Activated T-helper 17 cell treated with anti-CD3 and anti-CD28 coated beads, Interleukin-2, amount 50 U/mL, for 72 hours (primary cell): ENCODE data around the gene ZBTB21. TPM values are rescaled to one million over a fixed set of nuclear protein-coding genes. Genes with fewer than 3 reads are reported as not detected.
A peak's percentile ranks its signal among the peaks of the same experiment; 100 is the strongest.

ENCODE experiments used
- ATAC-seq: fragments of 150-1000 bp; cut with Tn5 transposase; replicated peaks from 2 replicates; pipeline ENCODE4 v1.10.0; 2021; ENCODE audit warnings: mild to moderate bottlenecking, moderate library complexity
- H3K27ac Mint-ChIP-seq: one replicate; pipeline ENCODE4 v1.8.0; 2022; ENCODE audit warnings: mixed read lengths
- H3K27me3 Mint-ChIP-seq: one replicate; pipeline ENCODE4 v1.8.0; 2022; ENCODE audit warnings: mixed read lengths
- H3K36me3 Mint-ChIP-seq: one replicate; pipeline ENCODE4 v1.8.0; 2022; ENCODE audit warnings: low read depth, mild to moderate bottlenecking, mixed read lengths
- H3K4me1 Mint-ChIP-seq: one replicate; pipeline ENCODE4 v1.8.0; 2022; ENCODE audit warnings: mixed read lengths
- H3K4me3 Mint-ChIP-seq: one replicate; pipeline ENCODE4 v1.8.0; 2022; ENCODE audit warnings: mild to moderate bottlenecking, mixed read lengths
- H3K9me3 Mint-ChIP-seq: one replicate; pipeline ENCODE4 v1.8.0; 2022; ENCODE audit warnings: mixed read lengths
- total RNA-seq, 2 donors: library from RNA; stranded (reverse); gene quantifications; one replicate each; pipeline ENCODE4 v1.2.3, GENCODE V29; 2022

ZBTB21 gene
- total RNA-seq, 2 donors from 2014 or later, result 18.5 to 37.2 TPM

DNA sequence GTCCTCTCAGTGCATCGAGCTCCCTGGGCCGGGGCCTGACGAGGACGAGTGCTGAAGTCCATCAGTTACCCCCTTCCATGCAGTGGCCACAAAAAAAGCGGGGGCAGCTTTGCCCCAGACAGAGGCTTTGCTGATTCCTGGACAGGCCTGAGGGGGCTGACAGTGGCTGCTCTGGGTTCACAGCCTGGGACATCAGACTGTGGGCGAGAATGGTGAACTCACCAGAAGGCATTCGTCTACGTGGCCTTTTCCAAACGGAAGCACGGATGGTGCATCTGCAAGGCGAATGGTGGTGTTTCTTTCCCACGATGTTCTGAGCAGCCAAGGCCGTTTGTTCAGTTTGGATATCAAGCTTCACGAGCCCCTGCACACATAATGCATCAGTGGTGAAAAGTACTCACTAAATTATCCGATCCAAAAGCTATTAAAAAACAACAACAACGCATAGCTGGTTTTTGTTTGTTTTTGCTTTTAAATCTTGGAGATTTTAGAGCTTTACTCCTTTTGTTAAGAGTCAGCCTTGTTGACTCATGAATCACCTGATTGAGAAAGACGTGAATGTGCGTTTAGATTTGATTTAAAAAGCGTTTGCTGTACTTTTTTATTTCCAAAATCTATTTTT, 6.3 kb upstream of the ZBTB21 start:
- no peaks in the 10 kb centered on the region for H3K4me1 Mint-ChIP-seq
- H3K9me3 Mint-ChIP-seq, result peaks cover 5% of the 10 kb centered on the region
- ATAC-seq, result no peak
- no peaks in the 10 kb centered on the region for H3K27me3 Mint-ChIP-seq
- no peak overlapping the region for H3K27ac Mint-ChIP-seq
- no peaks in the 10 kb centered on the region for H3K36me3 Mint-ChIP-seq
- H3K4me3 Mint-ChIP-seq, result no peak overlapping the region

DNA sequence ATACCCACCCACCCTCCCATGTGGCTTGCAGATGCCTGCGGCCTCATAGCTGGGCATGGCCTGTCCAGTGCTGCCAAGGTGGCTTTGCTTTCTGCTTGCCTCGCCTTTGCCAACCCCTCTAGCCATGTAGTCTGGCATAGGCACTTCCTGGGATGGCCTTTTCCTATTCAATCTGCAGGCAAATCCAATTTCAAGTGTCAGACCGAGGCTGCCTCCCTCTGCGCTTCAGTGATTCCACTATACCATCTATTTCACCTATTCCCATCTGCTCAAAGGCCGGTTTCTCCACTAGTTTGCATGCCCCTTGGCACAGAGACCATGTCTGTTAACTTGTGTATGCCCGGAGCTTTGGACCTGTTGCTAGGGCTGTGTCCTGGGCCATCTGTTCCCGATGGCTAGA, 3.8 kb upstream of the ZBTB21 start:
- ATAC-seq, result no peak
- H3K27ac Mint-ChIP-seq, result no peak overlapping the region
- H3K4me1 Mint-ChIP-seq, result peaks cover 3% of the 10 kb centered on the region
- H3K4me3 Mint-ChIP-seq, result no peak overlapping the region
- no peaks in the 10 kb centered on the region for H3K27me3 Mint-ChIP-seq
- peaks cover 5% of the 10 kb centered on the region for H3K9me3 Mint-ChIP-seq
- peaks cover 13% of the 10 kb centered on the region for H3K36me3 Mint-ChIP-seq

DNA sequence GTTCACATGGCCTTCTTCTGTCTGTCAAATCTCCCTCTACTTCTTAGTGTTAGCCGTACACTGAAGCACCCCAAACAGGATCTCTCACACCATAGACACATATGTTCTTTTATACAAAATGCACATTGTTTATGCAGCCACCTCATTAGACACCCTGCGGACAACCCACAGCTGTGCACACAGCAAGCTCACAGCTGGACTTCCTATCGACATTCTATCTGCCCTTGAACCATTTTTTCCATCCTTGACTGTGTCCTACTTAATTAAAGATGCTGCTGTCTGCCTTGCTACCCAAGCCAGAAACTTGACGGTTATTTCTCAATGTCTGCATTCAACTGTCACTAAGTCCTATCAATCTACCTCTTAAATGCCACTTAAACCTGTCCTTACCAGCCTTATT, 3.2 kb upstream of the ZBTB21 start:
- H3K4me1 Mint-ChIP-seq, result peaks cover 3% of the 10 kb centered on the region
- H3K27ac Mint-ChIP-seq, result peak overlapping the region; percentile 4
- H3K4me3 Mint-ChIP-seq, result no peak overlapping the region
- peaks cover 18% of the 10 kb centered on the region for H3K36me3 Mint-ChIP-seq
- no peak for ATAC-seq
- no peaks in the 10 kb centered on the region for H3K27me3 Mint-ChIP-seq
- H3K9me3 Mint-ChIP-seq, result peaks cover 5% of the 10 kb centered on the region

- ATAC-seq, result no peak
- H3K27ac Mint-ChIP-seq, result peak overlapping the region; percentile 4
- no peaks in the 10 kb centered on the region for H3K27me3 Mint-ChIP-seq
- peaks cover 23% of the 10 kb centered on the region for H3K36me3 Mint-ChIP-seq
- peaks cover 7% of the 10 kb centered on the region for H3K4me1 Mint-ChIP-seq
- peak overlapping the region; percentile 80 for H3K4me3 Mint-ChIP-seq
- peaks cover 5% of the 10 kb centered on the region for H3K9me3 Mint-ChIP-seq
Measured at GRCh38 chr21:42012763-42013329, 2.7 kb upstream of the ZBTB21 start.

GRCh38 chr21:42012344-42012743, 2.2 kb upstream of the ZBTB21 start:
- Mint-ChIP-seq H3K27ac (no peak overlapping the region), H3K4me3 (peak overlapping the region; percentile 80)

DNA sequence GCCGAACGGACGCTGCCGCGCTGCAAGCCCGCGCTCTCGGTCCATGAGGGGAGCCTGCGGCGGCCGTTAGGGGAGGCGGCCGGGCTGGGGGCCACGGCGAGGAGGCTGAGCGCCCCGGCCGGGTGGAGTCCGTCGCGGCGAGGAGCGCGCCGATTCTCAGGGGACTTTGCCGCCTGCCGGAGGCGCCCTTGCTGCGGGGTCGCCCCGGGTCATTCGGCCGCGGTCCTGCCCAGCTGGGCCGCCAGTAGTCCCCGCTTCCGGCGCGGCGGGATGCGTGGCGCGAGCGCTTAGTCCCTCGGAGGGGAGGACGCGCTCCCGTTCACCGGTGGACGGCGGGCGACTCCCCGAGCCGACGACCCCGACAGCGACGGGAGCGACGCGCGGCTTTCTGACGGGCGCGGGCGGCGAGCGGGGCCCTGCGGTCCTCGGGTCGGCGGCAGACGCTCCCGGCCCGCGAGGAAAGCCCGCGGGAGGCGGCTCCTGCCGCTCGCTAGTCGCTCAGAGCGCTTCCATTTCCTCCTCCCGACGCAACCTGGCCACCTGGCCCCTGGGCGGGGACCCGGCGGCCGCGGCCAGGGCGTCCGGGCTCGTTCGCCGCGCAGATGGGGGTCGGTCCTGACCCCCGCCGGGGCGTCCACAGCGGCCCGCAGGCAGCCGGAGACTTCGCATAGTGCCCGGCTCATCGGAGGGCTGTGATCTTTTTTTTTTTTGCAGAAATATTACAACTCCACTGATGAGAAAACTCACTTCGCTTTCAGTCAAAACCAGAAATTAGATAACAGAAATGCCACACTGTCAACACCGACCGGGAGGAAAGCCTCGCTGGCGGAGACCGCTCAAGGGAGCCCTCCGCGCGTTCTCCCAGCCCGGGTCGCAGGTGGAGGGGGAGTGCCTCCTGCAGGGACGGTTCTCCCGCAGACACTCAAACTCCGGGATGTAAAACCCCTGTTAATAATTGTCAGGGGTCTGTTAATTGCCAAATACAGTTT, 641 bp upstream of the ZBTB21 start:
- Mint-ChIP-seq H3K4me3 (peak overlapping the region; percentile 90), H3K36me3 (peaks cover 39% of the 10 kb centered on the region), H3K27ac (peak overlapping the region; percentile 99), H3K9me3 (peaks cover 5% of the 10 kb centered on the region), H3K27me3 (no peaks in the 10 kb centered on the region), H3K4me1 (peaks cover 20% of the 10 kb centered on the region)
- ATAC-seq, result peak; percentile 12

More at GRCh38 chr21:42012344-42012743, 2.2 kb upstream of the ZBTB21 start:
- Mint-ChIP-seq H3K4me1 (peaks cover 12% of the 10 kb centered on the region), H3K9me3 (peaks cover 5% of the 10 kb centered on the region), H3K36me3 (peaks cover 28% of the 10 kb centered on the region), H3K27me3 (no peaks in the 10 kb centered on the region)
- no peak for ATAC-seq

GRCh38 chr21:42009018-42009830, 936 bp downstream of the ZBTB21 start:
- Mint-ChIP-seq H3K27ac (peak overlapping the region; percentile 99), H3K4me3 (peak overlapping the region; percentile 90), H3K9me3 (no peaks in the 10 kb centered on the region), H3K4me1 (peaks cover 28% of the 10 kb centered on the region), H3K36me3 (peaks cover 47% of the 10 kb centered on the region), H3K27me3 (no peaks in the 10 kb centered on the region)
- ATAC-seq, result peak; percentile 28

- no peak for ATAC-seq
- Mint-ChIP-seq H3K27me3 (no peaks in the 10 kb centered on the region), H3K36me3 (peaks cover 52% of the 10 kb centered on the region), H3K4me3 (peak overlapping the region; percentile 90), H3K27ac (peak overlapping the region; percentile 53), H3K4me1 (peaks cover 36% of the 10 kb centered on the region), H3K9me3 (no peaks in the 10 kb centered on the region)
Measured at GRCh38 chr21:42007356-42007940, 2.7 kb downstream of the ZBTB21 start.

DNA sequence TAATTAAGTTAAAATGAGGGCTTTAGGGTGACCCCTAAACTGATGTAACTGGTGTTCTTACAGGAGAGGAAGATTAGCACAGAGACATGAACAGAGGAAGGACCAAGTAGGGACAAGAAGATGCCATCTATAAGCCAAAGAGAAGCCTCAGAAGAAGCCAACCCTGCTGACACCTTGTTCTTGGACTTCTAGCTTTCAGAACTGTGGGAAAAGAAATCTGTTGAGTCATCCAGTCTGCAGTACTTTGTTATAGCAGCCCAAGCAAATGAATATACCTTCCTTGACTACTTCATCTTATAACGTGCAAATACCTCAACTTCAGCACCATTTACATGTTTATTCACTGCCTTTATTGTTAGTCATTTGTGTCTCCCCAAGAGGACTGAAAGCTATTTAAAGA, 3.4 kb downstream of the ZBTB21 start:
- Mint-ChIP-seq H3K9me3 (no peaks in the 10 kb centered on the region), H3K4me3 (peak overlapping the region; percentile 90), H3K36me3 (peaks cover 59% of the 10 kb centered on the region), H3K4me1 (peaks cover 41% of the 10 kb centered on the region), H3K27me3 (no peaks in the 10 kb centered on the region), H3K27ac (peak overlapping the region; percentile 4)
- no peak for ATAC-seq

GRCh38 chr21:42004406-42005199, 5.6 kb downstream of the ZBTB21 start:
- H3K9me3 Mint-ChIP-seq, result no peaks in the 10 kb centered on the region
- peak overlapping the region; percentile 68 for H3K4me3 Mint-ChIP-seq
- H3K4me1 Mint-ChIP-seq, result peaks cover 49% of the 10 kb centered on the region
- peaks cover 72% of the 10 kb centered on the region for H3K36me3 Mint-ChIP-seq
- peak overlapping the region; percentile 86 for H3K27ac Mint-ChIP-seq
- ATAC-seq, result no peak
- H3K27me3 Mint-ChIP-seq, result no peaks in the 10 kb centered on the region

- Mint-ChIP-seq H3K4me1 (peaks cover 51% of the 10 kb centered on the region), H3K36me3 (peaks cover 74% of the 10 kb centered on the region), H3K27me3 (no peaks in the 10 kb centered on the region), H3K4me3 (peak overlapping the region; percentile 68), H3K27ac (peak overlapping the region; percentile 86), H3K9me3 (no peaks in the 10 kb centered on the region)
- ATAC-seq, result peak; percentile 64
Measured at GRCh38 chr21:42003051-42003461, 7.1 kb downstream of the ZBTB21 start.

DNA sequence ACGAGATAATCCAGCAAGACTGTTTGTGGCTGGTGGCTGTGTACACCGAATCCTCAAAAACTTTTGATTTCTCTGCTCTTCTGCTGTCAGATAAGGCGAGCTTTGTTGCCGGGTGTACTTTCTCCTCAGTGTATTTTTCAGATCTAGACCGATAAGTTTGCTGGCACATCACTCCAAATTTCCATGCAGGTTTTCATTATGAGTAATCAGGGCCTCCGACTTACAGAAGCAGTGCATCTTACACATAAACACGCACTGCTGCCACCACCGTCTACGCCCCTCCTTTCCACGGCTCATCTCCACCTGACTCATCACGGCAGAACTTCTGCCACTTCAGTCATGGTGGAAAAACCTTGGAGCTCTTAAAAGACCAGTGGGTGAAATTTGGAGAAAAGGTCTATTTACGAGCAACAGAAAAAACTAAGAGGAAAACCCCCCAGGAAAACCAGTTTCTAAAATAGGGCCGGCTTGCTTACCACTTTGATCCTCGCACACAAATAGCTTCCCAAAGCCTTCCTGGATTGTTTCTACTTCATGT, 7.7 kb downstream of the ZBTB21 start:
- H3K4me1 Mint-ChIP-seq, result peaks cover 46% of the 10 kb centered on the region
- peak; percentile 97 for ATAC-seq
- peak overlapping the region; percentile 86 for H3K27ac Mint-ChIP-seq
- peaks cover 74% of the 10 kb centered on the region for H3K36me3 Mint-ChIP-seq
- no peaks in the 10 kb centered on the region for H3K9me3 Mint-ChIP-seq
- H3K27me3 Mint-ChIP-seq, result no peaks in the 10 kb centered on the region
- H3K4me3 Mint-ChIP-seq, result peak overlapping the region; percentile 68

DNA sequence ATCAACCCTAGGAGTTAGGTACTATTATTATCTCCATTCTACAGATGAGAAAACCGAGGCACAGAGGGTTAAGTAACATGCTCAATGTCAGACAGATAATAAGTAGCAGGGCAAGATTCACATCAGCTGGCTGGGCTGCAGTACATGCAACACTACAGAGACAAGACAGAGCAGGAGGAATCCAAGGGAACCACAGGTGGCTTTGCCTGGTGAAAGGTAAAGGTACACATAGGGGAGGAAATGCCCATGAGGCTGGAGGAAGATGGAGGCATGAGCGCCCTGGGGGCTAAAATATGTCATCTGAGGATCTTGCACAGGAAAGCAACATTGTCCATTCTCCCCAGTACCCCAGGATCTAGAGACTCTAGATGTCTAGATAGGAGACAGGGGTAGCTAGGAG, 8.4 kb downstream of the ZBTB21 start:
- no peaks in the 10 kb centered on the region for H3K27me3 Mint-ChIP-seq
- peak overlapping the region; percentile 68 for H3K4me3 Mint-ChIP-seq
- H3K36me3 Mint-ChIP-seq, result peaks cover 75% of the 10 kb centered on the region
- H3K27ac Mint-ChIP-seq, result peak overlapping the region; percentile 86
- no peaks in the 10 kb centered on the region for H3K9me3 Mint-ChIP-seq
- ATAC-seq, result no peak
- H3K4me1 Mint-ChIP-seq, result peaks cover 41% of the 10 kb centered on the region
